ENCODE measurements around the gene SLAIN1. TPM values are rescaled to one million over a fixed set of nuclear protein-coding genes. Genes with fewer than 3 reads are reported as not detected.
A peak's percentile ranks its signal among the peaks of the same experiment; 100 is the strongest.

SLAIN1 gene
- total and polyA plus RNA-seq, 10 of the 15 experiments (the other 5 are each of a cell fraction or from before 2014, with no cell fraction given), result 11.9 to 140 (median 56.9) TPM

DNA sequence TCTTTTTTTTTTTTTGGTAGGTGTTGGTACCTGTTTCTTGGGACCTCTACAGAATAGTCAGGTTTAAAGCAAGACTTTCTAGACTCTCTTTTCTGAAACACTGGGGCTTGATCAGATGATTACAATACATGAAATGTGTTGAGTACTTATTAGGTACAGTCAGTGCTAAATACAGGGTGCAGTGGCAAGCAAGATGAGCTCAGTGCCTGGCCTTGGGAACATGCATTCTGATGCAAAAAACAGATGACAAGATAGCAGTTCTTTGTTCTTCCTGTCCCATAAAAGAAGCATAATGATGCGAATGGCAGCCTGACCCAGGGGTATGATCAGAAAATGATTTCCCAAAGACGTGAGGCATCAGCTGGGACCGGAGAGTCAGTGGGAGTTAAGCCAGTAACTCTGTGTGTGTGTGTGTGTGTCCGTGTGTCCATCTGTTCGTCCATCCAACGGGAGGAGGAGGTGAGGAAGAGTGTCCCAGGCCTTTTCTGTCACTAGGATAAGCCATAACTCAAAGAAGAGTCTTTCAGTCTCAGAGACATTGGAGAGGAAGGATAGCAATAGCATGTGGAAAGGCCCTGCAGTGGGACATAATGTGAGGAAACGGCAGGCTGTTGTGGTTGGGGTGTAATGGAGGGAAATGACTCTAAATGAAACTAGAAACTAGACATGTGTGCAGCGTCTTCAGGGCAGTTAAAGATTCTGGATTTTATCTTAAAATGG is 32.2 kb downstream of the SLAIN1 start (continued):
- TF ChIP-seq, protein P1, sequence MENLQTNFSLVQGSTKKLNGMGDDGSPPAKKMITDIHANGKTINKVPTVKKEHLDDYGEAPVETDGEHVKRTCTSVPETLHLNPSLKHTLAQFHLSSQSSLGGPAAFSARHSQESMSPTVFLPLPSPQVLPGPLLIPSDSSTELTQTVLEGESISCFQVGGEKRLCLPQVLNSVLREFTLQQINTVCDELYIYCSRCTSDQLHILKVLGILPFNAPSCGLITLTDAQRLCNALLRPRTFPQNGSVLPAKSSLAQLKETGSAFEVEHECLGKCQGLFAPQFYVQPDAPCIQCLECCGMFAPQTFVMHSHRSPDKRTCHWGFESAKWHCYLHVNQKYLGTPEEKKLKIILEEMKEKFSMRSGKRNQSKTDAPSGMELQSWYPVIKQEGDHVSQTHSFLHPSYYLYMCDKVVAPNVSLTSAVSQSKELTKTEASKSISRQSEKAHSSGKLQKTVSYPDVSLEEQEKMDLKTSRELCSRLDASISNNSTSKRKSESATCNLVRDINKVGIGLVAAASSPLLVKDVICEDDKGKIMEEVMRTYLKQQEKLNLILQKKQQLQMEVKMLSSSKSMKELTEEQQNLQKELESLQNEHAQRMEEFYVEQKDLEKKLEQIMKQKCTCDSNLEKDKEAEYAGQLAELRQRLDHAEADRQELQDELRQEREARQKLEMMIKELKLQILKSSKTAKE (IDR thresholded peaks at IDR 0.05; ENCODE audit: low read depth, poor library complexity, severe bottlenecking), result peak; percentile 73
- TF ChIP-seq YY1 (IDR thresholded peaks at IDR 0.05; ENCODE audit: low read depth, low read length), result peak; percentile 81
- TF ChIP-seq ZNF24 (IDR thresholded peaks at IDR 0.05), result peak; percentile 38; the same call in 1 of the 2 replicates
- TF ChIP-seq EED (IDR thresholded peaks at IDR 0.05; ENCODE audit: low read depth), result peak; percentile 98
- TF ChIP-seq, protein P2, sequence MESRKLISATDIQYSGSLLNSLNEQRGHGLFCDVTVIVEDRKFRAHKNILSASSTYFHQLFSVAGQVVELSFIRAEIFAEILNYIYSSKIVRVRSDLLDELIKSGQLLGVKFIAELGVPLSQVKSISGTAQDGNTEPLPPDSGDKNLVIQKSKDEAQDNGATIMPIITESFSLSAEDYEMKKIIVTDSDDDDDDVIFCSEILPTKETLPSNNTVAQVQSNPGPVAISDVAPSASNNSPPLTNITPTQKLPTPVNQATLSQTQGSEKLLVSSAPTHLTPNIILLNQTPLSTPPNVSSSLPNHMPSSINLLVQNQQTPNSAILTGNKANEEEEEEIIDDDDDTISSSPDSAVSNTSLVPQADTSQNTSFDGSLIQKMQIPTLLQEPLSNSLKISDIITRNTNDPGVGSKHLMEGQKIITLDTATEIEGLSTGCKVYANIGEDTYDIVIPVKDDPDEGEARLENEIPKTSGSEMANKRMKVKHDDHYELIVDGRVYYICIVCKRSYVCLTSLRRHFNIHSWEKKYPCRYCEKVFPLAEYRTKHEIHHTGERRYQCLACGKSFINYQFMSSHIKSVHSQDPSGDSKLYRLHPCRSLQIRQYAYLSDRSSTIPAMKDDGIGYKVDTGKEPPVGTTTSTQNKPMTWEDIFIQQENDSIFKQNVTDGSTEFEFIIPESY (IDR thresholded peaks at IDR 0.05), result no peak
- TF ChIP-seq MYB (IDR thresholded peaks at IDR 0.05; ENCODE audit: borderline replicate concordance, low read depth, low read length), result 0 out of 2 replicates have a peak, but pooled peaks have one; percentile 33
- TF ChIP-seq FOXM1 (IDR thresholded peaks at IDR 0.05; ENCODE audit: low read depth, low read length), result peak; percentile 90
- peak; percentile 65 for TF ChIP-seq MEF2A (IDR thresholded peaks at IDR 0.05; ENCODE audit: insufficient read depth, low read depth, low read length)
- TF ChIP-seq, protein P3, sequence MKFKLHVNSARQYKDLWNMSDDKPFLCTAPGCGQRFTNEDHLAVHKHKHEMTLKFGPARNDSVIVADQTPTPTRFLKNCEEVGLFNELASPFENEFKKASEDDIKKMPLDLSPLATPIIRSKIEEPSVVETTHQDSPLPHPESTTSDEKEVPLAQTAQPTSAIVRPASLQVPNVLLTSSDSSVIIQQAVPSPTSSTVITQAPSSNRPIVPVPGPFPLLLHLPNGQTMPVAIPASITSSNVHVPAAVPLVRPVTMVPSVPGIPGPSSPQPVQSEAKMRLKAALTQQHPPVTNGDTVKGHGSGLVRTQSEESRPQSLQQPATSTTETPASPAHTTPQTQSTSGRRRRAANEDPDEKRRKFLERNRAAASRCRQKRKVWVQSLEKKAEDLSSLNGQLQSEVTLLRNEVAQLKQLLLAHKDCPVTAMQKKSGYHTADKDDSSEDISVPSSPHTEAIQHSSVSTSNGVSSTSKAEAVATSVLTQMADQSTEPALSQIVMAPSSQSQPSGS (IDR thresholded peaks at IDR 0.05; ENCODE audit: low read length), result peak; percentile 92
- TF ChIP-seq CBX5 (IDR thresholded peaks at IDR 0.05; ENCODE audit: low read depth), result peak; percentile 96
- peak; percentile 98 for TF ChIP-seq RUNX3 (IDR thresholded peaks at IDR 0.05; ENCODE audit: low read length)
- TF ChIP-seq DPF2 (IDR thresholded peaks at IDR 0.05), result peak; percentile 95
- TF ChIP-seq, protein P4, sequence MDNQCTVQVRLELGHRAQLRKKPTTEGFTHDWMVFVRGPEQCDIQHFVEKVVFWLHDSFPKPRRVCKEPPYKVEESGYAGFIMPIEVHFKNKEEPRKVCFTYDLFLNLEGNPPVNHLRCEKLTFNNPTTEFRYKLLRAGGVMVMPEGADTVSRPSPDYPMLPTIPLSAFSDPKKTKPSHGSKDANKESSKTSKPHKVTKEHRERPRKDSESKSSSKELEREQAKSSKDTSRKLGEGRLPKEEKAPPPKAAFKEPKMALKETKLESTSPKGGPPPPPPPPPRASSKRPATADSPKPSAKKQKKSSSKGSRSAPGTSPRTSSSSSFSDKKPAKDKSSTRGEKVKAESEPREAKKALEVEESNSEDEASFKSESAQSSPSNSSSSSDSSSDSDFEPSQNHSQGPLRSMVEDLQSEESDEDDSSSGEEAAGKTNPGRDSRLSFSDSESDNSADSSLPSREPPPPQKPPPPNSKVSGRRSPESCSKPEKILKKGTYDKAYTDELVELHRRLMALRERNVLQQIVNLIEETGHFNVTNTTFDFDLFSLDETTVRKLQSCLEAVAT (IDR thresholded peaks at IDR 0.05), result peak; percentile 22; the same call in 1 of the 2 replicates
- no peak for TF ChIP-seq ZNF217 (IDR thresholded peaks at IDR 0.05)
- TF ChIP-seq, protein P5, sequence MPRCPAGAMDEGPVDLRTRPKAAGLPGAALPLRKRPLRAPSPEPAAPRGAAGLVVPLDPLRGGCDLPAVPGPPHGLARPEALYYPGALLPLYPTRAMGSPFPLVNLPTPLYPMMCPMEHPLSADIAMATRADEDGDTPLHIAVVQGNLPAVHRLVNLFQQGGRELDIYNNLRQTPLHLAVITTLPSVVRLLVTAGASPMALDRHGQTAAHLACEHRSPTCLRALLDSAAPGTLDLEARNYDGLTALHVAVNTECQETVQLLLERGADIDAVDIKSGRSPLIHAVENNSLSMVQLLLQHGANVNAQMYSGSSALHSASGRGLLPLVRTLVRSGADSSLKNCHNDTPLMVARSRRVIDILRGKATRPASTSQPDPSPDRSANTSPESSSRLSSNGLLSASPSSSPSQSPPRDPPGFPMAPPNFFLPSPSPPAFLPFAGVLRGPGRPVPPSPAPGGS (IDR thresholded peaks at IDR 0.05; ENCODE audit: borderline replicate concordance, insufficient read depth, low read depth, low read length, poor library complexity, severe bottlenecking), result peak; percentile 45
- TF ChIP-seq SIX5 (IDR thresholded peaks at IDR 0.05; ENCODE audit: low read depth, low read length, severe bottlenecking), result no peak
- TF ChIP-seq SRF (IDR thresholded peaks at IDR 0.05; ENCODE audit: low read depth in 2 of 2, low read length in 2 of 2), result no peak
- TF ChIP-seq, protein P6, sequence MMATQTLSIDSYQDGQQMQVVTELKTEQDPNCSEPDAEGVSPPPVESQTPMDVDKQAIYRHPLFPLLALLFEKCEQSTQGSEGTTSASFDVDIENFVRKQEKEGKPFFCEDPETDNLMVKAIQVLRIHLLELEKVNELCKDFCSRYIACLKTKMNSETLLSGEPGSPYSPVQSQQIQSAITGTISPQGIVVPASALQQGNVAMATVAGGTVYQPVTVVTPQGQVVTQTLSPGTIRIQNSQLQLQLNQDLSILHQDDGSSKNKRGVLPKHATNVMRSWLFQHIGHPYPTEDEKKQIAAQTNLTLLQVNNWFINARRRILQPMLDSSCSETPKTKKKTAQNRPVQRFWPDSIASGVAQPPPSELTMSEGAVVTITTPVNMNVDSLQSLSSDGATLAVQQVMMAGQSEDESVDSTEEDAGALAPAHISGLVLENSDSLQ (IDR thresholded peaks at IDR 0.05), result 0 out of 2 replicates have a peak, but pooled peaks have one; percentile 8
- peak; percentile 95 for TF ChIP-seq NFIC (IDR thresholded peaks at IDR 0.05; ENCODE audit: low read depth, low read length)

Measured in GM12878 (cell line).